Keratinocyte (primary cell): ENCODE results near the gene POLD4. TPM values are rescaled to one million over a fixed set of nuclear protein-coding genes. Genes with fewer than 3 reads are reported as not detected.

Experiments used
- DNase-seq: peaks from one replicate; pipeline ENCODE4 v3.0.0-alpha.2; 2011; ENCODE audit warnings: low read depth, missing footprints, low spot score
- FAIRE-seq: peaks from 2 replicates; lab custom pipeline; 2011; peaks lifted over from hg19 to GRCh38; lab: Jason Lieb, UNC
- H2AFZ ChIP-seq: 2 replicates; pipeline ENCODE4 v1.6.0; 2012; ENCODE audit warnings: low read length, control low read depth, inconsistent platforms; ENCODE audit not compliant: control insufficient read depth
- H3K27ac ChIP-seq: 2 replicates; pipeline ENCODE4 v1.5.1; 2011; ENCODE audit warnings: low read length; ENCODE audit not compliant: control insufficient read depth, insufficient read depth
- H3K27me3 ChIP-seq: 3 replicates; pipeline ENCODE4 v1.6.0; 2011; ENCODE audit warnings: low read length; ENCODE audit not compliant: control insufficient read depth, insufficient read depth; ENCODE audit errors: extremely low read depth
- H3K36me3 ChIP-seq, 2 experiments: 2 replicates in 1 of 2; 3 replicates in 1 of 2; pipeline ENCODE4 v1.5.1; 2011; ENCODE audit warnings: low read length in 2 of 2, mild to moderate bottlenecking in 1 of 2; ENCODE audit not compliant: control insufficient read depth in 2 of 2, insufficient read depth in 2 of 2; ENCODE audit errors: extremely low read depth in 1 of 2
- H3K4me1 ChIP-seq: 3 replicates; pipeline ENCODE4 v1.5.1; 2011; ENCODE audit warnings: low read length; ENCODE audit not compliant: control insufficient read depth, insufficient read depth; ENCODE audit errors: extremely low read depth
- H3K4me2 ChIP-seq: 3 replicates; pipeline ENCODE4 v1.6.0; 2011; ENCODE audit warnings: low read depth, low read length; ENCODE audit not compliant: control insufficient read depth, insufficient read depth; ENCODE audit errors: extremely low read depth
- H3K4me3 ChIP-seq, 3 experiments: fragments of 200-600 bp in 1 of 3; sonication (generic) in 1 of 3; 2 replicates in 2 of 3; 3 replicates in 1 of 3; pipeline ENCODE4 v1.5.1; 2011 to 2016; ENCODE audit warnings: low read length in 3 of 3, mild to moderate bottlenecking in 3 of 3, control low read depth in 2 of 3, inconsistent platforms in 1 of 3, low read depth in 1 of 3, mixed read lengths in 1 of 3, mixed run types in 1 of 3, moderate library complexity in 1 of 3; ENCODE audit not compliant: control insufficient read depth in 2 of 3, insufficient read depth in 2 of 3; ENCODE audit errors: extremely low read depth in 1 of 3
- H3K79me2 ChIP-seq: 2 replicates; pipeline ENCODE4 v1.6.0; 2012; ENCODE audit warnings: low read length; ENCODE audit not compliant: control insufficient read depth, insufficient read depth
- H3K9ac ChIP-seq: 3 replicates; pipeline ENCODE4 v1.6.0; 2011; ENCODE audit warnings: low read length; ENCODE audit not compliant: control insufficient read depth, insufficient read depth; ENCODE audit errors: extremely low read depth
- H3K9me1 ChIP-seq: 3 replicates; pipeline ENCODE4 v1.6.0; 2011; ENCODE audit warnings: low read length; ENCODE audit not compliant: control insufficient read depth, insufficient read depth; ENCODE audit errors: extremely low read depth
- H3K9me3 ChIP-seq: 2 replicates; pipeline ENCODE4 v1.5.1; 2012; ENCODE audit warnings: low read depth, low read length; ENCODE audit not compliant: control insufficient read depth
- H4K20me1 ChIP-seq: 3 replicates; pipeline ENCODE4 v1.6.0; 2011; ENCODE audit warnings: low read length; ENCODE audit not compliant: control insufficient read depth, insufficient read depth; ENCODE audit errors: extremely low read depth
- EZH2 ChIP-seq: IDR thresholded peaks from one replicate; pipeline ENCODE4 v1.6.1; 2012; ENCODE audit warnings: inconsistent platforms, mild to moderate bottlenecking, low read length, moderate library complexity
- dilution Hi-C: fragments of 300-500 bp; cut with MboI; formaldehyde crosslinking; loops from one replicate; pipeline ENCODE4 v1.7.0; 2020; ENCODE audit warnings: low sequenced_read_pairs; ENCODE audit not compliant: extremely low pct_ligation_motif_present
- polyA plus RNA-seq, 5 experiments: library from polyadenylated mRNA; depleted of rRNA in 3 of 5; stranded (reverse) in 3 of 5; stranded (forward) in 1 of 5; unstranded in 1 of 5; fragments of >200 nt; gene quantifications; 1 replicate in 1 of 5; 2 replicates in 3 of 5; 3 replicates in 1 of 5; pipeline versions ENCODE4 v1.2.1 to v1.2.3, GENCODE V29; 2011 to 2012; ENCODE audit warnings: missing spikeins in 2 of 5, low read depth in 1 of 5, low replicate concordance in 1 of 5
- TF ChIP-seq, protein P1 (sequence below), 3 experiments: IDR thresholded peaks in 1 of 3; conservative IDR thresholded peaks in 1 of 3; optimal IDR thresholded peaks in 1 of 3; 2 replicates in 2 of 3; 3 replicates in 1 of 3; pipeline versions ENCODE3 to v1.5.1; 2011; ENCODE audit warnings: low read length in 3 of 3, mild to moderate bottlenecking in 3 of 3, moderate library complexity in 2 of 3, control low read depth in 1 of 3, inconsistent platforms in 1 of 3; ENCODE audit not compliant: insufficient read depth in 2 of 3; ENCODE audit errors: extremely low read depth in 1 of 3

The POLD4 gene
- polyA plus RNA-seq, 1 donor (not counting 4 experiments of a cell fraction or from before 2014, with no cell fraction given) = 35.7 TPM

DNA sequence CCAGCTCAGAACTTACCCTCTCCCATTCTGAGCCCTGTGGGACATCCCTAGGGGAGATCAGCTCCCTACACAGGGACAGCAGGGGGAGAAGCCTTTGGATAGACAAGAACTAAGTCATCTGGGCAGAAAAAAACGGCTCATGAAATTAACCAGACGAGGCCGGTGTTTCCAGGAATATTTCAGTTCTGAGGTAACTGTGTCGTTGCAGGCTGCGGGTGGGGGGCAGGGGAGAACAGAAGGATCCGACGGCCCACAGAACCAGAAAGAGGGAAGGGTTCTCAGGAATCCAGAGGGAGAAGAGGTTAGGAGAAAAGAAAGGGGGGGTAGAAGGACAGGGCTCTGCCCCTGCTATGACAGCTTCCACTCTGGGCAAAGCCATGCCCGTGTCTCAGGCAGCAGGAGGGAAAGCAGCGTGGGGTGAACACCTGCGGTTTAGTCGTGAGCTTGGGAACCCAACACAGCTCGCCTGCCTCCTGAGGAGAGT is 16.5 kb upstream of the POLD4 start:
- Histone ChIP-seq H3K27me3 (no peaks in the 10 kb centered on the region), H3K79me2 (no peaks in the 10 kb centered on the region), H3K4me1 (peaks cover 28% of the 10 kb centered on the region)

DNA sequence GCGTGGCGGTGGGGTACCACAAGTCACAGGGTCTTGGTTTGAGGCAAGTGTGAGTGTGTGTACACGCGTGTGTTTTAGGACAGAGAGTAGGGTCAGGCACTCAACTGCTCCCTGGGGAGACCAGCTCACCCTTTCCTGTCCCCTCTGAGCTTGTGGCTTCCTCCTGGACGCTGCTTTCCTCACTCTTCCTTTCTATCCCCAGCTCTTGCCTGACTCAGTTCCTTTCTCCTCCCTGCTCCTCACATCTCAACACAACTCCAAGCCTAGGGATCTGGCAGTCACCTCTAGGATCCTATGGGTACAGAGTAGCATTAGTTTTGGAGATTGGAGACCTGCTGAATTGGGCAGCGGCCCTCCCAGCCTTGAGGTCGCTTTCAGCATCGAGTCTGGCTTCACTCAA is 15.9 kb upstream of the POLD4 start:
- Histone ChIP-seq H3K27me3 (no peaks in the 10 kb centered on the region), H3K27ac (no peak overlapping the region), H4K20me1 (peaks cover 5% of the 10 kb centered on the region), H3K9ac (no peak overlapping the region), H3K9me1 (no peaks in the 10 kb centered on the region), H3K36me3 (peaks cover 4 to 6% of the 10 kb centered on the region in 2 experiments), H3K4me2 (no peak overlapping the region), H3K79me2 (no peaks in the 10 kb centered on the region), H2AFZ (no peak overlapping the region), H3K9me3 (no peaks in the 10 kb centered on the region), H3K4me1 (peaks cover 23% of the 10 kb centered on the region), H3K4me3 (no peak overlapping the region)
- dilution Hi-C loops = no loop called here
- no peak for TF ChIP-seq EZH2
- TF ChIP-seq, protein P1, sequence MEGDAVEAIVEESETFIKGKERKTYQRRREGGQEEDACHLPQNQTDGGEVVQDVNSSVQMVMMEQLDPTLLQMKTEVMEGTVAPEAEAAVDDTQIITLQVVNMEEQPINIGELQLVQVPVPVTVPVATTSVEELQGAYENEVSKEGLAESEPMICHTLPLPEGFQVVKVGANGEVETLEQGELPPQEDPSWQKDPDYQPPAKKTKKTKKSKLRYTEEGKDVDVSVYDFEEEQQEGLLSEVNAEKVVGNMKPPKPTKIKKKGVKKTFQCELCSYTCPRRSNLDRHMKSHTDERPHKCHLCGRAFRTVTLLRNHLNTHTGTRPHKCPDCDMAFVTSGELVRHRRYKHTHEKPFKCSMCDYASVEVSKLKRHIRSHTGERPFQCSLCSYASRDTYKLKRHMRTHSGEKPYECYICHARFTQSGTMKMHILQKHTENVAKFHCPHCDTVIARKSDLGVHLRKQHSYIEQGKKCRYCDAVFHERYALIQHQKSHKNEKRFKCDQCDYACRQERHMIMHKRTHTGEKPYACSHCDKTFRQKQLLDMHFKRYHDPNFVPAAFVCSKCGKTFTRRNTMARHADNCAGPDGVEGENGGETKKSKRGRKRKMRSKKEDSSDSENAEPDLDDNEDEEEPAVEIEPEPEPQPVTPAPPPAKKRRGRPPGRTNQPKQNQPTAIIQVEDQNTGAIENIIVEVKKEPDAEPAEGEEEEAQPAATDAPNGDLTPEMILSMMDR (optimal IDR thresholded peaks at IDR 0.05 in 1 of 3, IDR thresholded peaks at IDR 0.05 in 1 of 3, conservative IDR thresholded peaks at IDR 0.05 in 1 of 3; ENCODE audit: extremely low read depth in 1 of 3, insufficient read depth in 2 of 3, low read length in 3 of 3) = no peak
- FAIRE-seq (no peak), DNase-seq (no peak)

More for the DNA sequence above, 16.5 kb upstream of the POLD4 start:
- no peak overlapping the region for H3K4me3 ChIP-seq
- no peak overlapping the region for H3K27ac ChIP-seq
- H3K9ac ChIP-seq = no peak overlapping the region
- no peak for FAIRE-seq
- peaks cover 5% of the 10 kb centered on the region for H4K20me1 ChIP-seq
- no peaks in the 10 kb centered on the region for H3K9me1 ChIP-seq
- TF ChIP-seq, protein P1 (optimal IDR thresholded peaks at IDR 0.05 in 1 of 3, IDR thresholded peaks at IDR 0.05 in 1 of 3, conservative IDR thresholded peaks at IDR 0.05 in 1 of 3; ENCODE audit: extremely low read depth in 1 of 3, insufficient read depth in 2 of 3, low read length in 3 of 3) = no peak
- TF ChIP-seq EZH2 = no peak
- dilution Hi-C loops = no loop called here
- no peak overlapping the region for H3K4me2 ChIP-seq
- DNase-seq = no peak
- peaks cover 1 to 5% of the 10 kb centered on the region in 2 experiments for H3K36me3 ChIP-seq
- no peaks in the 10 kb centered on the region for H3K9me3 ChIP-seq
- H2AFZ ChIP-seq = no peak overlapping the region
